GM23248 (cell line): ENCODE results near the gene APOA4.

Source experiments
- EZH2 ChIP-seq: fragments of 200-600 bp; sonication (generic); IDR thresholded peaks from 2 replicates; pipeline ENCODE4 v1.6.1; 2018; ENCODE audit warnings: antibody characterized with exemption, mild to moderate bottlenecking; ENCODE audit not compliant: insufficient read depth, poor library complexity, severe bottlenecking
- EZH2phosphoT487 ChIP-seq: fragments of 200-600 bp; sonication (generic); IDR thresholded peaks from 2 replicates; pipeline ENCODE4 v1.6.1; 2018; ENCODE audit warnings: antibody characterized with exemption, moderate library complexity, mild to moderate bottlenecking, low read depth; ENCODE audit not compliant: insufficient read depth

- no peak for TF ChIP-seq EZH2phosphoT487
- no peak for TF ChIP-seq EZH2
Measured at GRCh38 chr11:116868066-116868465, 45.0 kb upstream of the APOA4 start.
